Neuronal stem cell (in vitro differentiated cells): ENCODE results near the gene ITGA7.

Experiments
- DNase-seq: peaks from one replicate; pipeline ENCODE4 v3.0.0-alpha.2; 2013; ENCODE audit warnings: low spot score
- H2AFZ ChIP-seq: one replicate; pipeline ENCODE4 v1.6.1; 2013; ENCODE audit warnings: mild to moderate bottlenecking, low read length, inconsistent platforms
- H2AK5ac ChIP-seq: 2 replicates; pipeline ENCODE4 v1.6.1; 2013; ENCODE audit warnings: low read depth, mild to moderate bottlenecking, inconsistent platforms, low read length, moderate library complexity, mixed read lengths
- H2BK120ac ChIP-seq: 2 replicates; pipeline ENCODE4 v1.6.1; 2013; ENCODE audit warnings: low read depth, mild to moderate bottlenecking, inconsistent platforms, low read length, moderate library complexity, mixed read lengths
- H2BK12ac ChIP-seq: one replicate; pipeline ENCODE4 v1.6.1; 2013; ENCODE audit warnings: low read length, inconsistent platforms
- H2BK15ac ChIP-seq: 2 replicates; pipeline ENCODE4 v1.6.1; 2013; ENCODE audit warnings: mild to moderate bottlenecking, low read length, inconsistent platforms, mixed read lengths
- H2BK5ac ChIP-seq: one replicate; pipeline ENCODE4 v1.6.1; 2013; ENCODE audit warnings: inconsistent platforms, mild to moderate bottlenecking, low read length, moderate library complexity
- H3K14ac ChIP-seq: one replicate; pipeline ENCODE4 v1.6.1; 2013; ENCODE audit warnings: low read length, inconsistent platforms
- H3K18ac ChIP-seq: 2 replicates; pipeline ENCODE4 v1.6.1; 2013; ENCODE audit warnings: low read length, inconsistent platforms
- H3K23ac ChIP-seq: 2 replicates; pipeline ENCODE4 v1.6.1; 2013; ENCODE audit warnings: low read depth, mild to moderate bottlenecking, mixed read lengths, low read length, inconsistent platforms; ENCODE audit not compliant: poor library complexity
- H3K27ac ChIP-seq: replicated peaks from 3 replicates; pipeline ENCODE4 v1.5.1; 2013; ENCODE audit warnings: low read length, inconsistent platforms
- H3K27me3 ChIP-seq, 3 experiments: 2 replicates each; pipeline ENCODE4 v1.6.1; 2013; ENCODE audit warnings: low read length in 3 of 3, mild to moderate bottlenecking in 2 of 3, inconsistent platforms in 1 of 3, low read depth in 1 of 3, mixed read lengths in 1 of 3, moderate library complexity in 1 of 3; ENCODE audit not compliant: control insufficient read depth in 3 of 3, insufficient read depth in 3 of 3
- H3K36me3 ChIP-seq, 2 donors: replicated peaks in 1 of 2; 2 replicates each; pipeline ENCODE4 v1.6.1; 2013; ENCODE audit warnings: low read length in 2 of 2; ENCODE audit not compliant: control insufficient read depth in 2 of 2, insufficient read depth in 2 of 2
- H3K4ac ChIP-seq: 2 replicates; pipeline ENCODE4 v1.6.1; 2013; ENCODE audit warnings: inconsistent platforms, mild to moderate bottlenecking, low read length, moderate library complexity
- H3K4me1 ChIP-seq, 2 donors: 1 replicate in 1 of 2; 2 replicates in 1 of 2; pipeline ENCODE4 v1.6.1; 2013; ENCODE audit warnings: low read length in 2 of 2, low read depth in 1 of 2; ENCODE audit not compliant: control insufficient read depth in 2 of 2, insufficient read depth in 1 of 2
- H3K4me2 ChIP-seq: one replicate; pipeline ENCODE4 v1.6.1; 2013; ENCODE audit warnings: mild to moderate bottlenecking, low read length, inconsistent platforms; ENCODE audit not compliant: insufficient read depth, poor library complexity, severe bottlenecking
- H3K4me3 ChIP-seq, 2 donors: 2 replicates each; pipeline ENCODE4 v1.5.1; 2013; ENCODE audit warnings: low read length in 2 of 2, mild to moderate bottlenecking in 2 of 2, inconsistent platforms in 1 of 2, moderate library complexity in 1 of 2
- H3K79me1 ChIP-seq: one replicate; pipeline ENCODE4 v1.6.1; 2013; ENCODE audit warnings: low read depth, mild to moderate bottlenecking, inconsistent platforms, low read length, moderate library complexity
- H3K9ac ChIP-seq: one replicate; pipeline ENCODE4 v1.6.1; 2013; ENCODE audit warnings: mild to moderate bottlenecking, low read depth, low read length, inconsistent platforms; ENCODE audit not compliant: poor library complexity
- H3K9me3 ChIP-seq, 2 donors: replicated peaks in 1 of 2; 2 replicates each; pipeline versions ENCODE3 to v1.6.1; 2013; ENCODE audit warnings: low read length in 2 of 2, mild to moderate bottlenecking in 2 of 2, inconsistent platforms in 1 of 2, low read depth in 1 of 2, mixed read lengths in 1 of 2, moderate library complexity in 1 of 2; ENCODE audit not compliant: control insufficient read depth in 2 of 2, insufficient read depth in 1 of 2
- H4K8ac ChIP-seq: one replicate; pipeline ENCODE4 v1.6.1; 2013; ENCODE audit warnings: low read depth, mild to moderate bottlenecking, inconsistent platforms, low read length, moderate library complexity
- H4K91ac ChIP-seq: one replicate; pipeline ENCODE4 v1.6.1; 2013; ENCODE audit warnings: low read length, low read depth, mild to moderate bottlenecking, inconsistent platforms; ENCODE audit not compliant: poor library complexity
- WGBS, 2 donors: extraction: QIAGEN DNeasy Blood & Tissue Kit; methylation state at CpG; one replicate each; pipeline ENCODE4 v1.1.7; 2013; ENCODE audit warnings: missing lambda C conversion rate in 2 of 2, mixed read lengths in 1 of 2; ENCODE audit not compliant: insufficient read length in 2 of 2, insufficient replicate concordance in 1 of 2; ENCODE audit errors: extremely low coverage in 2 of 2; 5-methylcytosine and 5-hydroxymethylcytosine counted together

The ITGA7 gene

GRCh38 chr12:55694651-55695050 is 13.1 kb downstream of the ITGA7 start:
- WGBS, 2 donors, result no CpG with 5 or more reads among the region's 4 CpGs
- no peak overlapping the region for H2AK5ac ChIP-seq
- H2BK5ac ChIP-seq, result no peak overlapping the region
- no peak overlapping the region for H2BK15ac ChIP-seq
- no peak overlapping the region for H3K14ac ChIP-seq
- H2BK120ac ChIP-seq, result no peak overlapping the region
- no peak overlapping the region for H3K18ac ChIP-seq
- H3K23ac ChIP-seq, result no peak overlapping the region
- H2AFZ ChIP-seq, result no peak overlapping the region
- H3K4me2 ChIP-seq, result no peak overlapping the region
- H3K36me3 ChIP-seq, result peaks cover 20 to 41% of the 10 kb centered on the region in 2 donors
- no peak for DNase-seq
- H3K9me3 ChIP-seq, result no peaks in the 10 kb centered on the region
- no peak overlapping the region for H2BK12ac ChIP-seq
- no peaks in the 10 kb centered on the region for H3K4me1 ChIP-seq
- H4K8ac ChIP-seq, result no peak overlapping the region
- H3K27ac ChIP-seq, result no peak overlapping the region
- H3K27me3 ChIP-seq, result no peaks in the 10 kb centered on the region
- H3K9ac ChIP-seq, result no peak overlapping the region
- H3K79me1 ChIP-seq, result no peaks in the 10 kb centered on the region
- no peak overlapping the region for H3K4ac ChIP-seq
- H4K91ac ChIP-seq, result no peak overlapping the region
- no peak overlapping the region for H3K4me3 ChIP-seq

- H2BK120ac ChIP-seq, result no peak overlapping the region
- peaks cover 20 to 39% of the 10 kb centered on the region in 2 donors for H3K36me3 ChIP-seq
- no peaks in the 10 kb centered on the region for H3K4me1 ChIP-seq
- no peak overlapping the region for H2BK15ac ChIP-seq
- no peak overlapping the region for H4K91ac ChIP-seq
- H3K14ac ChIP-seq, result no peak overlapping the region
- no CpG with 5 or more reads among the region's 7 CpGs for WGBS, 2 donors
- DNase-seq, result no peak
- no peak overlapping the region for H3K9ac ChIP-seq
- H3K4ac ChIP-seq, result no peak overlapping the region
- no peak overlapping the region for H2AFZ ChIP-seq
- H3K27ac ChIP-seq, result no peak overlapping the region
- H3K9me3 ChIP-seq, result no peaks in the 10 kb centered on the region
- H3K23ac ChIP-seq, result no peak overlapping the region
- H3K4me2 ChIP-seq, result no peak overlapping the region
- no peak overlapping the region for H3K18ac ChIP-seq
- no peak overlapping the region for H3K4me3 ChIP-seq
- H2BK12ac ChIP-seq, result no peak overlapping the region
- H4K8ac ChIP-seq, result no peak overlapping the region
- H2AK5ac ChIP-seq, result no peak overlapping the region
- no peaks in the 10 kb centered on the region for H3K79me1 ChIP-seq
- no peak overlapping the region for H2BK5ac ChIP-seq
- H3K27me3 ChIP-seq, result no peaks in the 10 kb centered on the region
Measured at GRCh38 chr12:55694188-55694515, 13.6 kb downstream of the ITGA7 start.

- Histone ChIP-seq H3K9ac (no peak overlapping the region), H3K27me3 (no peaks in the 10 kb centered on the region), H3K4me2 (no peak overlapping the region), H3K4me3 (no peak overlapping the region), H4K8ac (no peak overlapping the region), H3K36me3 (peaks cover 20 to 39% of the 10 kb centered on the region in 2 donors), H3K14ac (no peak overlapping the region), H3K23ac (no peak overlapping the region), H3K79me1 (no peaks in the 10 kb centered on the region), H3K4me1 (no peaks in the 10 kb centered on the region), H2BK120ac (no peak overlapping the region), H2BK5ac (no peak overlapping the region), H3K27ac (no peak overlapping the region), H2BK15ac (no peak overlapping the region), H2BK12ac (no peak overlapping the region), H3K9me3 (no peaks in the 10 kb centered on the region), H3K4ac (no peak overlapping the region), H2AK5ac (no peak overlapping the region), H2AFZ (no peak overlapping the region), H3K18ac (no peak overlapping the region), H4K91ac (no peak overlapping the region)
- DNase-seq, result no peak
- no CpG with 5 or more reads among the region's 7 CpGs for WGBS, 2 donors
Measured at GRCh38 chr12:55693323-55694187, 14.1 kb downstream of the ITGA7 start.

GRCh38 chr12:55692631-55693322 is 14.9 kb downstream of the ITGA7 start:
- Histone ChIP-seq H3K36me3 (peaks cover 25 to 43% of the 10 kb centered on the region in 2 donors), H2AFZ (no peak overlapping the region), H3K23ac (peak overlapping the region; percentile 43), H4K8ac (no peak overlapping the region), H2BK120ac (no peak overlapping the region), H3K4ac (no peak overlapping the region), H3K14ac (no peak overlapping the region), H3K9me3 (peaks cover 0 to 1% of the 10 kb centered on the region in 2 donors), H3K4me1 (no peaks in the 10 kb centered on the region), H3K4me3 (no peak overlapping the region), H3K9ac (no peak overlapping the region), H2BK15ac (no peak overlapping the region), H2BK5ac (peak overlapping the region; percentile 39), H2BK12ac (no peak overlapping the region), H3K79me1 (no peaks in the 10 kb centered on the region), H2AK5ac (no peak overlapping the region), H3K4me2 (no peak overlapping the region), H4K91ac (no peak overlapping the region), H3K27me3 (no peaks in the 10 kb centered on the region), H3K27ac (no peak overlapping the region), H3K18ac (no peak overlapping the region)
- no CpG with 5 or more reads among the region's 12 CpGs for WGBS, 2 donors
- DNase-seq, result no peak
